HG02884 (cell line): ENCODE measurements around the gene LTA.
A peak's percentile ranks its signal among the peaks of the same experiment; 100 is the strongest.
"Not testable (repeated sequence)": the region's sequence is repeated elsewhere in the genome, so short reads cannot be mapped to it uniquely, and the experiment has no call there.

Source experiments
- ATAC-seq: cut with Tn5 transposase; IDR thresholded peaks from one replicate; pipeline ENCODE4 v1.9.1; 2021; ENCODE audit warnings: mild to moderate bottlenecking, moderate library complexity; ENCODE audit not compliant: unreplicated experiment

Gene LTA

DNA sequence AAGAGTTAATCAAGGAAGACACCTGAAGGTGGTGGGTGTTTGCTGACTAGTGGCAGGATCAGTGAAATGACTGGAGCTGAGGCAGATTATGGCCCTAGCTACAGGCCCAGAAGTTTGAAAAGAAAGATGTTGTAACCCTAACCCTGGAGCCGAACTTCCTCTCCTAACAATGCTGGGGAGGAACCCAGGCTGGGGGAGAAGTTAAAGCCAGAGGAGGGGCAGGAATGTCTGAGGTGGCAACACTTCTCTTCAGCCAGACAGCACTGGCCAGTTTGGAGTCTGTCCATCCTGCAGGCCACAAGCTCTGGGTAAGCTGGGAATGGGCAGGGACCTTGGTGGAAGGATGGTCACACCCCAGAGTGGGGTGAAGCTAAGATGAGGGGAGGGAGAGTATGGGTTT lies 13.9 kb downstream of the LTA start, which contains the start of gene LST1:
Gene LST1, plus strand, starts transcription at position 270 of the 400 bp plus-strand sequence. CDS start 1,023 bp downstream, outside the sequence.
- ATAC-seq = no peak

GRCh38 chr6:31586599-31587281 lies 14.7 kb downstream of the LTA start:
- ATAC-seq = no peak

DNA sequence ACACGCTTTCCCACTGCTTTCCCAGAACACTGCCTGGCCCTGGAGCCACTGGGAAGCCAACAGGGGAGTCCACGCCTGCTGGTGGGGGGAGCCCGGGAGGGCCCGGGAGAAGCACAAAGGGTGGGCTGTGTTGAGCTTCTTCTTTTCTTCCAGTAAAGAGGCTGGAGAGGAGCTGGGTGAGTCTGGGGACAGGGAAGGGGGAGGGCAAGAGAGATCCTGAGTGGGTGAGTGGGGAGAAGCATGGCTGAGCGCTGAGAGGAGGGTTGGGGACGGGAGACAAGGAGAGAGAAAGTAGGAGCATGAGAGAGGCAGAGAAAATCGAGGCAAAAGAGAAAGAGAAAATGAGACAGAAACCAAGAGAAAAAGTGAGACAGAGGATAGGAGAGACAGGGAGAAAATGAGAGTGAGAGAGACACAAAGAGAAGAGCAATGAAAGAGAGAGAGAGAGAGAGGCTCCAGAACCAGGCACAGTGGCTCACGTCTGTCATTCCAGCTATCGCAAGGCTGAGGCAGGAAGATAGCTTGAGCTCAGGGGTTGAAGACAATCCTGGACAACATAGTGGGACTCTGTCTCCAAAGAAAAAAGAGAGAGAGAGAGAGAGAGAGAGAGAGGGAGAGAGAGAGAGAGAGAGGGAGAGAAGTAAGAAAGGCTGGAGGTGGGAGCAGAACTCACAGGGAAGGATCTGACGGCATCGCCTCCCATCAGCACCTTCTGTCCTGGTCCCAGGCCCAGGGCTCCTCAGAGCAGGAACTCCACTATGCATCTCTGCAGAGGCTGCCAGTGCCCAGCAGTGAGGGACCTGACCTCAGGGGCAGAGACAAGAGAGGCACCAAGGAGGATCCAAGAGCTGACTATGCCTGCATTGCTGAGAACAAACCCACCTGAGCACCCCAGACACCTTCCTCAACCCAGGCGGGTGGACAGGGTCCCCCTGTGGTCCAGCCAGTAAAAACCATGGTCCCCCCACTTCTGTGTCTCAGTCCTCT lies 16.0 kb downstream of the LTA start:
- no peak for ATAC-seq

- ATAC-seq = no peak
Observed at GRCh38 chr6:31588871-31589650, 17.0 kb downstream of the LTA start.

DNA sequence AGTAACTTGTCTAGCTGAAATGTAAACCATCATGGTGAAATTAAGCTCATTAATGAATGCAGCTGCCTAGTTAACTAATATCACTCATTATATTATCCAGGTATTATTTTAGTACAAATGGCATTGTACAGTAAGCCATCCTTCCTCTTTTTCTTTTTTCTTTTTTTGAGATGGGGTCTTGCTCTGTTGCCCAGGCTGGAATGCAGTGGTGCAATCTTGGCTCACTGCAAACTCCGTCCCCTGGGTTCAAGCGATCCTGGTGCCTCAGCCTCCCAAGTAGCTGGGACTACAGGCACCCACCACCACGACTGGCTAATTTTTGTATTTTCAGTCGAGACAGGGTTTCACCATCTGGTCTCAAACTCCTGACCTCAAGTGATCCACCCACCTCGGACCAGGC lies 18.6 kb downstream of the LTA start:
- not testable (repeated sequence) for ATAC-seq

DNA sequence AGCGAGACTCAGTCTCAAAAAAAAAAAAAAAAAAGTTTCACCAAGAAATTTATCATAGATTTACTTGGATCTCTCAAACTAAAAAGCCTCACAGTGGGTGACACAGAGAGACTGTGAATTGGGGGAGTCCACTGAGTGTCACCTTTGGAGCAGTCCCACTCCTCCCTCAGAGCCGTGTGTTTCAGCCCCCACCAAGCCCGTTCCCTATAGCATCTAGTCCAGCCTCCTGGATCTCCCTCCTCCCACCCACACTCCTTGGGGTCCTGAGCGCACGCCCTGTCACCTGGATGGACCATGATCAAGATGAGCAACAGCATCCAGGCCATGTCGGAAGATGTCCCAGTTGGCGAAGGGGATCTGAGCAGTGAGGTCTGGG lies 20.3 kb downstream of the LTA start:
- ATAC-seq = no peak

DNA sequence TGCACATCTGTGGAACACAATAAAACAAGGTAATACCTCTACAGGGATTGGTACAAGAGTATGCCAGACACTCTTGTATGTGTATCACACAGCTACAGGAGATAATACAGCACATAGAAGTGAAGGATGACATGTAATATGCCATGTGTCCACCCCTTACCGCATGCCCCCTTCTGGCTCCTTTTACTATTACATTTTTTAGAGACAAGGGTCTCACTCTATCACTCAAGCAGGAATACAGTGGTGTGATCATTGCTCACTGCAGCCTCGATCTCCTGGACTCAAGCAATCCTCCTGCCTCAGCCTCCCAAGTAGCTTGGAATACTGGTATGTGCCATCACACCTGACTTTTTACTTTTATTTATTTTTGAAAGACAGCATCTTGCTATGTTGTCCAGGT lies 24.9 kb downstream of the LTA start:
- ATAC-seq = no peak

DNA sequence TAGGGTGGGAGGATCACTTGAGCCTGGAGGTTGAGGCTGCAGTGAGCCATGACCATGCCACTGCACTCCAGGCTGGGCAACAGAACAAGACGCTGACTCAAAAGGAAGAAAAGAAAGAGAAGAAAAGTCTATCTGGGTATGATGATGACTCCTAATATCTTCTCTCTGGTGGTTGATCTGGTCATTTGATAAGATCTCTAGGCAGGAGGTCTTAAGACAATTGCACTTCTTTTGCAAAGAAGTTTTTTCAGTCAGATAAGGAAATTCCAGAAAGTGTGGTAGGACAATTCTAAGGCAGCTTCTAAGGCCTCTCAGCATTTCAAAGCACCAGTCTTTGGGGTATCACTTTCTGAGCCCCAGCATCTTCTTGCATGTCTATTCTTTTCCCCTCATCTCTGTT lies 35.2 kb downstream of the LTA start:
- no peak for ATAC-seq

- no peak for ATAC-seq
Observed at GRCh38 chr6:31609519-31610406, 37.7 kb downstream of the LTA start.

GRCh38 chr6:31610968-31611367 lies 38.9 kb downstream of the LTA start:
- no peak for ATAC-seq

DNA sequence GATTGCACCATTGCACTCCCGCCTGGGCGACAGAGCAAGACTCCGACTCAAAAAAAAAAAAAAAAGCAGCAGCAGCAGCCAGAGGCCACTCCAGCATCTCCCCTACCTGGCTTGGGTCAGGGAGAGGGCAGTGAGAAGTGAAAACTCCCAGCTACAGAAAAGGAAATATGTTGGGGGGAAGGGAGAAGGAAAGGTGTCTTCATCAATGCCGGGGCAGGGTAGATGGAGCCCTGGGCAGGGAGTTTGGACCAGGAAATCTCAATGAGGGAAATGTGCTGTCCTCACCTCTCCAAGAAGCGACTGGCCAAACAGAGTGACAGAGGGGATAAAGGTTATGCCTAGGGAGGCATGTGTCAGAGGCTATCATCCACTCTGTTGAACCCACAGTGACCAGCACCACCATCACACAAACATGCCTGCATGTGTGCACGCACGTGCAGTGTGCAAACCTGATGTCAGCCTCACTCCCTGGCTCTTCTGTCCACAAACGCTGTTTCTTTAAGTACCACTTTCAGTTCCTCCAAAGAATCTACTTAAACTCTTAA lies 42.1 kb downstream of the LTA start:
- no peak for ATAC-seq

GRCh38 chr6:31614684-31615578 lies 42.8 kb downstream of the LTA start, which contains the start of gene AIF1:
Gene AIF1, plus strand, starts transcription at chr6:31615234. Its CDS starts 96 bp downstream, at chr6:31615330.
- ATAC-seq = no peak

DNA sequence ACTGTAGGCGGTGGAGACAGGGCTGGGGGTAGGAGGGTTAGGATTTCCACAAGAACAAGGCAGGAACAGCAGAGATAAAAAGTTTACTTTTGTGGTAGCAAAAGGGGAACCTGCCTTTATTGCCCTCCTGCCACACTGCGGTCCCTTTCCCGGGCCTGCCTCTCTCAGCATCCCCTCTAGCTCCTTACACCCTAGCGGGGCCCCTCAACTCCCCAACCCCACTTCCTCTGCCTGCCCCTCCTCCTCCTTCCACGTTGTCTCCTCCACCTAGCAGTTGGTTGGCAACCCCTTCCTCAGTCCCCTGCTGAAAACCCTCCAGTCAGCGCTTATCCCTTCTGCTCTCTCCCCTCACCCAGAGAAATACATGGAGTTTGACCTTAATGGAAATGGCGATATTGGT lies 43.7 kb downstream of the LTA start:
- no peak for ATAC-seq

DNA sequence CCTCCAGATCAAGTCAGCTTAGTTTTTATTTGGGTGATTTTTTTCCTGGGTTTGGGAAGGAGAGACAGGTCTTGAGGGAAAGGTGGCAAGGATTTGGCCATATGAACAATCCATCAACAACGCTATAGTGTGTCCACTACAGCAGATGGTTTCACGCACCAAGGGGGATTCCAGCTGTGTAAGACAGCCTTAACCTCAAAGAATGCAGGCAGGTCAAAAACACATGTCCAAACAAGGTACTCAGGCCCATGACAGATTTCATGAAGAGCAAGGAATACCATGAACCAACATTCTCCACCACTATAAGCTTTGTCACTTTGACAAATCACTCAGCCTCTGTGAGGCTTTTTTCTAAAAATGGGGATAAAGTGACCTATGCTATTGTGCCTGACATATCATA lies 44.9 kb downstream of the LTA start:
- ATAC-seq = no peak

GRCh38 chr6:31619805-31620585 lies 47.9 kb downstream of the LTA start:
- peak; percentile 70 for ATAC-seq

DNA sequence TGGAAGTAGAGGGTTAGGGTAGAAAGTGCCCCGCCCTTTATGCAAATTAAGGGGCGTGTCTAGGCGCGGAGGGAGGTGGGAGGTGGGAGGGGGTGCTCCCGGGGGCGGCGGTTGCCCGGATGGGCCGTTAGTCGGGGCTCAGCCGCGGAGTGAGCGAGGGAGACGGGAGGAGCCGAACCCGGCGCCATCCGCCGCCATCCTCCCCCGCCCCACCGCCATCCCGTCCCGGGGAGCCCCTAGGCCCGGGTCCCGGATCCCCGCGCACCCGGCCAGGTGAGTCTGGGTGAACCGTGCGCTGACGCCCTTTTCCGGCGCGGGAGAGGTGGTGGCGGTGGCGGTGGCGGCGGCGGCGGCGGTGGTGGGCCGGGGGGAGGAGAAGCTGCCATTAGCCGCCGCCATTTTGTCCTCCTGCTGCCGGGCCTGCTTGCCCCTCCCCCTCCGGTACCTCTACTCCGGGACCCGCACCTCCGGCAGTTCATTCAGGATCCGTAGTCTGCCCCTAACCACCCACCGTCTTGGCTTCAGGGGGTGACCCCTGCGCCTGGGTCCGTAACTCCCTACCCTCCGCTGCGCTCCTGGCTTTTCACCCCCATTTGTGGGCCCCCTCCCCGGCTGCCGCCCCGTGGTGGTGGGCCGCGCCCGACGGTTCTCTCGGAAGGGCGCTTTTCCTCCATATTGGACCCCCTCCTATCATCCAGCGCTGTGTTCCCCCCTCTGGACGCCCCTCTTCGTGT lies 48.7 kb downstream of the LTA start, which contains the start of gene PRRC2A:
Gene PRRC2A, plus strand, starts transcription at position 130 of the 734 bp plus-strand sequence. CDS start 2,075 bp downstream, outside the sequence.
- ATAC-seq = peak; percentile 20

- ATAC-seq = no peak
Observed at GRCh38 chr6:31621320-31621939, 49.3 kb downstream of the LTA start.
